Hematopoietic multipotent progenitor cell treated with erythropoietin and hydrocortisone succinate and interleukin-3 and kit ligand, for 15 days (in vitro differentiated cells): ENCODE data around the gene PDLIM1.
A peak's percentile ranks its signal among the peaks of the same experiment; 100 is the strongest.

Experiments
- DNase-seq: peaks from one replicate; pipeline ENCODE4 v3.0.0-alpha.2; 2015; ENCODE audit warnings: low spot score

Gene PDLIM1

DNA sequence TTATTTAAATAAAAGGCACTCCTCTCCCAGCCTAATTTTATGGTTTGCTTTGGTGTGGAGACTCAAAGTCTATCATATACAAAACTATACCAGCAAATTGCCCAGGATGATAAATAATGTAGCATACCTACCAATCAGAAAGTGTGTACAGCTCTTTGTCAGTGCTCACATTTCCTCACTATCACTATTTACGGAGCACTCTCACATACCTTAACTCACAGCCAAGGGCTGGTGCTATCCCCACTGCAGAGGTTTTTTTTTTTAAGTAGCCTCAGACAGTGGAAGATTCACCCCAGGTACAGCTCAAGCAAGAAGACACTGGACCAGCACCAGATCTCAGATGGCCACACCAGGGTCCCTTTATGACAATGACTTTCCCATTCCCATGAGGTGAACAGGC, 2.5 kb downstream of the PDLIM1 start:
- DNase-seq = no peak

DNA sequence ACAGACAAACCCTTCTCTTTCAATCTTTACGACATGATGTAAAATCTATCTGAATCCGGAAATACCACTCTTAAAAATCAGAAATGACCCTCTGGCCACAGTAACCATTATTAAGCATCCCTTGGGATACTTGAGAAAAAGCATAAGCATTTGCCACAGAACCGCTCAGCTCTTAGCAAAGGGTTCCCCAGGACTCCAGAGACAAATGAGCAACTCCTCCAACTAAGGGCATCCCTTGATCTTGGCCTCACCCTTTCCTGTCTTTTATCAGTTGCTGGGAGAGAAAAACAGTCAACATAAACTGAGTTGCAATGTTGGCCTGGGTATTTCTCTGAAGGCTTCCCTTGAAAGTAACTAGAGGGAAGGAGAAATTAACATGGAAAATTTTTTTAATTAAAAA, 3.5 kb downstream of the PDLIM1 start:
- no peak for DNase-seq

DNA sequence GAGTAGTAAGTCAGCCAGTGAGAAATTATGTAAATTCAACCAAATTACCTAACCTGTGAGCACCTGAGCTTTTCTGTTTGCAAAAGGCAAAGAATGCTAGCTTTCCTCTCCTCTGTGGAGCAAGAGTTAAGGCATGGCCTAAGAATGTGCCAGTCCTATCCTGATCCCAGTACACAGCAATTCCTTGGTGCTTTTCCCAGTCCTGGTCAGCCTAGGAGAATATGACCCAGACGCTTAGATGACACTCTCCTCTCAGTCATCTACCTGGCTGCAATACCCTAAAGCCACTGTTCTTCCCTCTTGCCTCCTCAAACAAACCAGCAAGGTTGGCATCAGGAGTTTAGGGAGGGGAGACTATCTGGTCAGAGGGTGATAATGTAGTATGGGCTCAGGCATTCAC, 4.1 kb downstream of the PDLIM1 start:
- no peak for DNase-seq

DNA sequence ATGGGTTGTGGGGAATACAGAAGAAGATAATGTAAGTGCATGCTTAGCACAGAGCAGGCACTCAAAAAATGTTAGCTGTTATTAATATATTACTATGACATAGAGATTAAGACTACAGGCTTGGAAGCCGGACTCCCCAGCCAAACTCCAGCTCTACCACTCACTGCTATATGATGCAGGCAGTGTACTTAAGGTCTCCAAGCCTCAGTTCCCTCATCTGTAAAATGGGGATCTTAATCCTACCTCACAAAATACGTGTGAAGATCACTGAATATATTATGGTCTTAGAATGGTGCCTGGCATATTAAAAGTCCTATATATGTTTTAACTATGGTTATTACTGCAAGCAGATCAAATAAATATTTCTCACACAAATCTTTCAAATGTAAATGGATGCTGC, 5.2 kb downstream of the PDLIM1 start:
- no peak for DNase-seq

DNA sequence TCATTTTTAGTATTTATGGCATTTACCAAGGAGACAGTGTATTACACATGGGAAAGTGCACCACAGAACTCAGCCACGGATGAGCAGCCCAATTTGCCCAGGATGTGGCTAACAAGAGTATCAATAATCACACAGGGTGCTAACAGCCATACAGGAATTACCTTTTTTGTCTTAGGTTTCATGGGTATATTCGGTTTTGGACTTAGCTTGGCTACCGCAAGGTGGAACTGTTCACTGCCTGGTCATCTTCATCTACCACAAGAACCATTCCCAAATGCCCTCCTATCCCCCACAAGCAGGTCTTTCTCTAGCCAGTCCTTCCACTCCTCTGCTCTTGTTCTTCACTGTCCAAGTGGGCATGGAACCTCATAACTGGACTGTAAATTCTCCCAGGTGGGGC, 6.0 kb downstream of the PDLIM1 start:
- DNase-seq = no peak

DNA sequence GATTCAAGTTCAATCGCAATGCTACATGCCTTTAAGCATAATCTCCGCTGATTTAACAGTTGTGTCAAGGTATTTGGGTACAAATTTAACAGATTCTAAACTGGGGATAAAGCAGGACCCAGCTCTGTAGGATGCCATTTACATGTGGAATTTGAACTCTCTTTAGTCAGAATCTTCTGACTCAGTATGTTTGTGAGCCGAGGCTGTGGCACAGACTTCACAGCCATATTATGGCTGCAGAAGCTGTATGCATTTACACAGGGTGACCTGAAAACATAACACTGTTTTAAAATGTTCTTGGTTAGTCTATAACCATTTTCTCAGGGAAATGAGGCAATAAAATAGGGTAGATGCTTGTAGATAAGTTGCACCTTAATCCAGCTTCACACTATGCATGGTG, 8.7 kb downstream of the PDLIM1 start:
- DNase-seq = no peak

DNA sequence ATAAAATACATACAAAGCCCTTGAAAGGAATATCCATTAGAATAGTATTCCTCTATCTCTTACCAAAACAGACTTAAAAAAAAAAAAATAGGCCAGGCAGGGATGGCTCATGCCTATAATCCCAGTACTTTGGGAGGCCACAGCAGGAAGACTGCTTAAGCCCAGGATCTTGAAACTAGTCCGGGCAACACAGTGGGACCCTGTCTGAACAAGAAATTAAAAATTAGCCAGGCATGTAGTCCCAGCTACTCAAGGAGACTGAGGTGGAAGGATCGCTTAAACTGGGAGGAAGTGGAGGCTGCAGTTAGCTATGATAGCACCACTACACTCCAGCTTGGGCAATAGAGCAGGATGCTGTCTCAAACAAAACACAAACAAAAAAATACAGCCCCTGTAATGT, 9.6 kb downstream of the PDLIM1 start:
- no peak for DNase-seq

DNA sequence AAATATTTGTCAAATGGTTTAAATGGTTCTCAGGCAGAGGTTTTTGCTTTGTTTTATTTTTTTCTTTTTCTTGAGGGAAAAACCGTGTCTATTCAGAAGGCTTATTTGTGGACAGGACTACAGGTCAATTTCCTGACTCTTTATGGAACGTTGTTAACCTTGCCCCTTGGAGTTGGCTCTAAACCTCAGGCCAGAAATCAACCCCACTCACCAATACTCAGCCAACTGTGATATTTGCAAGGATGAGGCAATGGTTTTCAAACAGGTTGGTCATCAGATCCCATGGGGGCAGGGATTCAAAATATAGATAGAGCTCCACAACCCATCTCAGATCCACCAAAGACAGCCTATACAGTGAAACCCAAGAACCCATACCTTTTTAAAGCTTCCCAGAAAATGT, 10.2 kb downstream of the PDLIM1 start:
- DNase-seq = no peak

DNA sequence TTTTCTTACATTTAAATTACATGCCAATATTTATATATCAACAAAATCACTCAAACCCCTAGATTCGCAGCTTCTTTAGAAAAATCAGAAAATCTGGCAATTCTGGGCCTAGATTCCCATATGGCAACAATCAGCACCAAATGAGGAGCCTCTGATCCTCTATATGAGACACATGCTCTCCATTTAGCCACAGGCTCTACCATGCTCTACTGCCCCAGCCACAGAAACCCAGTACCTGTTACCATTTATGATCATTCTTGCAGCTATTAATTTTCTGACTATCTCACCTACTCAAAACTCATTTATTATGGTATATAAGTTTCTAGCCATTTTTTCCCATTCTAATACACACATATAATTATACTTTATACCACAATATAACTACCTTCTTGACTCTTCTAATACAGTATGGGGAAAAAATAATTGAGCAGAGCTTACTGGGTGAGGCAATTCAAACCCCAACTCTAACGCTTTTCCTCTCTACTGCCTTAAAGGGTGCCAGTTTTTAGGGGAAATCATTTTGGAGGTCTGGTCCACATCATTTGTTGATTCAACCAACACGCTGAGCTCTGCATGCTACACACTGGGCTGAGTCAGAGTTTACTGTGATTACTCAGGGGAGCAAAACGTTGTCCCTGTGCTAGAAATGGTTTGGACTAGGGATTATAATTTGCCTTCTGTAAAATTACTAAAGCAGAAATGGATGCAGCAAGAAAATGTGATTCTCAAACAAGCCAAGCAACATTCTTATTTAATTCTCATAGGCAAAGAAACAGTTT, 11.6 kb downstream of the PDLIM1 start:
- DNase-seq = no peak

DNA sequence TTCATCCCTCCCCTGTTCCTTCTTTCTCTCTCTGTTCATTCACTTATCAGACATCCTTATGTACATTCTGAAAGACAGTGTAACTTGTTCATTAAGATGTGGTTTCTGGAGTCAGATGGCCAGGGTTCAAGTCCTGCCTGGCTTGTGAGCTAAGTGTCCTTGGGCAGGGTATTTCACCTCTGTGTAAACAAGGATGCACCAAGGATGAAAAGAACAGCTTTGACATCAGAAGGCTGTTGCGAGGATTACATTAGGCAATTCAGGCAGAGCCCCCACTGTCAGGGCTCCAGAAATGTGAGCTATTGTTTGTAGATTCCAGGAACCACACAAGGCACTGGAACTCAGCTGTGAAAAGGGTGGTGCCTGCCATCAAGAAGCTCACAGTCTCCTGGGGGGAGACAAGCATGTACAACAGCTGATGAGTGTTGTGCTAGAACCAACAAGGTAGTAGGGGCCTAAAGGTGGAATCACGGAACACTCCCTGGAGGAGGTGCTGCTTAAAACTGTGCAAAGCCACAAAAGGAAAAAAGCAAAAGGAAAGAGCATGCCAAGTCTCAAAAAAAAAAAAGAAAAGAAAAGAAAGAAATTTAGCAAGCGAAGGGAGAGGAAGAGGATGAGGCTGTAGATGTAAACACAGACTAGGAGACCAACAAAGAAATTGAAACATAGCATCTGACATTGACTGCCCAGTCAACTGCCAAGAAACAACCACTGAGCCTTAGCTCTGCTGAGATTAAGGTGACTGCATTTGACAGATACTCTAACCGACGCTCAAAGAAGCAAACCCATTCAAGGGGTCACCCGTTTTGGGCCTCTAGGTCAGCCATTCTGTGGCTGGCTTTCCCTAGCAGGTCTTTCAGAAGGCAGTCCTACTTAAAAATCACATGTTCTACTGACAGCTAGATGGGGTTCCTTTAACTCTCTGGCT, 12.5 kb downstream of the PDLIM1 start:
- no peak for DNase-seq

DNA sequence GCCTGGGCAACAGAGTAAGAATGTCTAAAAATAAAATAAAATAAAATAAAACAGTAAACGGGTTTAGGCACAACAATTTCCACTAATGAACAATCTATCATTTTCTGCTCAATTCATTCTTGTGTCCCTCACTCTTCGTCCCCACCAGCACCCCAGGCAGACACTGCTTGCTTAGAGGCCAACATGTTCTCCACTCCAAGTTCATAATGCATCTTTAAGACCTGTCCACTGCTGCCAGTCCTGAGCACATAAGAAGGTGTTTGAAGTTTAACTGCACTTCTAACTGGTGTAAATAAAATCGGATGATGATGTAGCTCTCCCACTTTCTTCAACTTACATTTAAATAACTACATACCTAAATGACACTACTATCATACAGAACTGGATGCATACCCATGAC, 13.2 kb downstream of the PDLIM1 start:
- DNase-seq = no peak

DNA sequence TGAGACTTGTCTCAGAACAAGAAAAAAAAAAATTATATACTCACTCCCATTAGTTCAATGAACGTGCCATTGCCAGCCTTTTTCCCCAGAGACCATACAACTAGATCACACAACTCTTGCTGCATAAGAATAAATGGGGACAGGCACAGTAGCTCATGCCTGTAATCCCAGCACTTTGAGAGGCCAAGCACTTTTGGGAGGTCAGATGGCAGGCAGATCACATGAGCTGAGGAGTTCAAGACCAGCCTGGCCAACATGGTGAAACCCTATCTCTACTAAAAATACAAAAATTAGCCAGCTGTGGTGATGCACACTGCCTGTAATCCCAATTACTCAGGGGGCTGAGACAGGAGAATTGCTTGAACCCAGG, 13.6 kb downstream of the PDLIM1 start:
- no peak for DNase-seq

DNA sequence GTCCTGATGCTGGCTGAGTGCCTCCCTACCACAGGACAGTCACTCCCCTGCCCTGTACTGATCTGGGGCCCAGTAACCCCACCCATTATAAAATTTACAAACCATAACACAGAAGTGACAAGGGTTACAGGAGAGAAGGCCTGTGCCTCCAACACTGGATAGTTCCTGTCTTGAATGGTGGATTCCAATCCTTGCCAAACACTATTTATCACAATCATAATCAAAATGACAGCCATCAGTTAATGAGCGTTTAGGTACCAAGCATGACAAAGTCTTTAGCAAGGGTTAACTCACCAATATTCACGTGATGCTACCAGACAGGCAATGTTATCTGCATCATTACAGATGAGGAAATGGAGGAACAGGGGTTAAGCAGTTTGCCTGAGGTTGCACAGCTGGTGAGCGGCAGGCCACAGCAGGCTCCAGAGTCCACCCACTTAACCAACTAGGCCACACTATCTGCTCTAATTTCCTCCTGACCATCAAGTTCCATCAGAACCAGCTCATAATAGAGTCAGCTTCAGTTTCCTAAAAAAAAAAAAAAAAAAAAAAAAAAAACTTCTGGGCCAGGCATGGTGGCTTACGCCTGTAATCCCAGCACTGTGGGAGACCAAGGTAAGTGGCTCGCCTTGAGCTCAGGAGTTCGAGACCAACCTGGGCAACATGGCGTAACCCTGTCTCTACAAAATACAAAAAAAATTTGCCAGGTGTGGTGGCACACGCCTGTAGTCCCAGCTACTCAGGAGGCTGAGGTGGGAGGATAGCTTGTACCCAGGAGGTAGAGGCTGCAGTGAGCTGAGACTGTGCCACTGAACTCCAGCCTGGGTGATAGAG, 14.2 kb downstream of the PDLIM1 start:
- DNase-seq = no peak

DNA sequence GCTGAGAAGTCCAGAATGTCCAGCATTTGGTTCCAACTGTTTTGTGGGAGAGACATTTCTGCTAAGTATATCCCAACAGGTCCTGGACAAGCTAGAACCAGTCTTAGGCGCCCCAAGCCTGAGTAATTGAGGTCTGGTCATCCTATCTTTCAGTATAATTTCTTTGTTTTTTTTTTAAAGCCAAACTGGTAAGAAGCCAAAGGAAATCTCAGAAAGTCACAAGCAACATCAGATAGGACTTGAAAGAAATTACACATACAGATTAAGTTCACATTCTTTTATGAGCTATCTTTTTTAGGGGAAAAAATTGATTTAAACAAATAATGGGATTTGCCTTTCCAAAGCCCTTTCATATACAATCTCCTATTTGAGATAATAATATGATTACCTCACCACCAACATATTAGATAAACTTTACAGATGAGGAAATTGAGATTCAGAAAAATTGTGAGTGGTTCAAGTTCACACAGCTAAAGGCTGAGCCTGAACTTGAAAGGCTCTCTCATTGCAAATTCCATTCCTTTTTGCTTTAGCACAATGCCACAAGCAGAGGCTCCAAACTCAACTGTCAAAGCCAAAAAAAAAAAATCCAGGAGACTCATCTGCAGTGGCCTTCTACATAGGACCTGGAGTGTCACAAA, 15.0 kb downstream of the PDLIM1 start:
- no peak for DNase-seq

DNA sequence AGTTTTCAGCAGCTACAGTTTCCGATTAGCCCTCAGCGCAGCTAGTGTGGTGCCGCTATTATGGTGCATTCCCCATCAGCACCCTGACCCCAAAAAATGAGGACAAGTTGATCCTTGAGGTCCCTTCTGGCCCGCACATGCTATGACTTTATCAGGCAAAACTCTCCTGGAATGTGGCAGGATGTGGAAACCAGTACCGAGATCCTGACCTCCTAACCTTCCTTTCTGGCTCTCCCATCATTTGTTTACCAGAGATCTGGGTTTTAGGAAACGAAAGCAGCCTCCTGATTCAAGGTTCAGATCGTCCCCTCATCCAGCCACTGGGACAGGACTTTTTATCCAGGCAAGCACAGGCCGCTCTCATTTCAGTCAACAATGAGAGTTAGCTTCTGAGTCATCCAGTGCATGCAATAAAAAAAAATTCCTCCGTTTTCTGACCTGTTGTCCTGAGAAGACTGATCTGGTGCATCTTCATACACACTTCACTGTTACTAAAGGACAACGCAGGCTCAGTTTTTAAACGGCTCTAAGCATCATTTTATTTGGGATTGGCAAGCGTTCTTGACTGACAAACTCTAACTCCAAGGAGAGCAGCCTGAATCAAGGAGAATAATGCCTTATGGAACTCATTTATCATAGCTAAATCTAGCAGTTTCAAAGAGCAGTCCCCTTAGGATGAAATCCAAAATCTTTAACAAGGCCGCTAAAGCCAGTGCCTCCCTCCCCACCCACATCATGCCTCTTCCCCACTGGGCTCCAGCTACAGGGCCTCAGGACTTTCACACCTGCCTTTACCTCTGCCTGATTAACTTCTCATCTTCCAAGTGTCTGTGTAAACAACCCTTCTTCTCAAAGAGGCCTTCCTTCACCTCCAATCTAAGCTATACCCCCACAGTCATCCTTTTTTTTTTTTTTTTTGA, 17.1 kb downstream of the PDLIM1 start:
- no peak for DNase-seq

DNA sequence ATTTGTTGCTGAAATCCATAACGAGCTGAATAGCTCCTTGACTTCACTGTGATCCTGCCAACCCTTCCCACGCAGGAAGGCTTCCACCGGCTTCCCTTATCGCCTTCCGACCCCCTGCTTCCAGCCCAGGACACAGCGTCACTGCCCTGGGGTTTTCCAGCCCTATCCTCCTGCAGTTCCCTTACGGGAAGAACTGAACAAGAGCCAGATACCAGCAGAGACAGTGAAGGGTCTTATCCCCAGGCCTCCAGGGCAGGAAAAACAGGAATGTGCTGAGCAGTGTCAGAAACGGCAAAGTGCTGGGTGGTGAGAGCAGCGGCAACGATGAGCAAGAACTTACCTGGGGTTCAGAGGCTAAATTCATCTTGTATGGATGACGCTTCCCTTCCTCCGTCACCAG, 22.4 kb downstream of the PDLIM1 start:
- no peak for DNase-seq

DNA sequence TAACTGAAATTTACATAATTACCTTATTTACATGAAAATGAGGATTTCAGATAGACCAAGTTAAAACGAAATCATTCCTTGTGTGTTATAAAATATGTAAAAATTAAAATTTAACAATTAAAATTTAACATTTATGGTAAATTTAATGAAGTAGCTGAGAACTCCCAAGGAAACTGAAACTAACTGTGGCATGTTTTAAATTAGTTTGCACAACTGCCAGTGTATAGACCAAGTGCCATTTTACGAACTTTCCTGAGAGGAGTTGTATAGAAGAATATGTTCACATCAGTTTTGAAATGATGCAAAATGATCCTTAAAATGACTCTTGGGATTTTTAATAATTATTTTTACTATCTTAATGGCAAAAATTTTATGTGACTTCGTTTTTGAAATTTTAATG, 23.6 kb downstream of the PDLIM1 start:
- no peak for DNase-seq

DNA sequence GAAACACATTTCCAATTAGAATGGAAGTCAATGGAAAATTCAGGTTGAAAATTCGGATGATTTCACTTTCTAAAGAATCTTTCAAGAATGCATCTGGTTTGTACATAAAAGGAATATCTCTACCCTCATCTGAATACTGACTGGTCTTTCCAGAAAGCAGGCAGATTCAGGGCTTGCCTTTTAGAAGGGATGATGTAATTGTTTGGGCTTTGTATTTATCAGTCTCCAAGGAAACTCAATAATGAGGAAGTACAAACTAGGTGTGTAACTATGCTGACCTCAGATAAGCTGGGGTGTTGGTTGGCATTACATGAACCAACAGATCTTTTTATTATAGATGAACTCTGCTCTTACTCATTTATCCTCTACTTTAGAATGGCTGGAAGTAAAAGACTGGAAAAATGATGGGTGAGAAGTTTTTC, 24.1 kb downstream of the PDLIM1 start:
- peak; percentile 10 for DNase-seq

DNA sequence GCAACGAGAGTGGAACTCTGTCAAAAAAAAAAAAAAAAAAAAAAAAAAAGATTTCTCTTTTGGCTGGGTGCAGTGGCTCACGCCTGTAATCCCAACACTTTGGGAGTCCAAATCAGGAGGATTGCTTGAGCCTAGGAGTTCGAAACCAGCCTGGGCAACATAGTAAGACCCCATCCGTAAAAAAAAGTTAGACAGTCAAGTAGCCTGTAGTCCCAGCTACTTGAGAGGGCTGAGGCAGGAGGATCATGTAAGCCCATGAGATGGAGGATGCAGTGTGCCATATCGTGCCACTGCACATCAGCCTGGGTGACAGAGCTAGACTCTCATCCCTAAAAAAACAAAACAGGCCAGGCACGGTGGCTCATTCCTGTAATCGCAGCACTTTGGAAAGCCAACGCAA, 25.2 kb downstream of the PDLIM1 start:
- DNase-seq = no peak

DNA sequence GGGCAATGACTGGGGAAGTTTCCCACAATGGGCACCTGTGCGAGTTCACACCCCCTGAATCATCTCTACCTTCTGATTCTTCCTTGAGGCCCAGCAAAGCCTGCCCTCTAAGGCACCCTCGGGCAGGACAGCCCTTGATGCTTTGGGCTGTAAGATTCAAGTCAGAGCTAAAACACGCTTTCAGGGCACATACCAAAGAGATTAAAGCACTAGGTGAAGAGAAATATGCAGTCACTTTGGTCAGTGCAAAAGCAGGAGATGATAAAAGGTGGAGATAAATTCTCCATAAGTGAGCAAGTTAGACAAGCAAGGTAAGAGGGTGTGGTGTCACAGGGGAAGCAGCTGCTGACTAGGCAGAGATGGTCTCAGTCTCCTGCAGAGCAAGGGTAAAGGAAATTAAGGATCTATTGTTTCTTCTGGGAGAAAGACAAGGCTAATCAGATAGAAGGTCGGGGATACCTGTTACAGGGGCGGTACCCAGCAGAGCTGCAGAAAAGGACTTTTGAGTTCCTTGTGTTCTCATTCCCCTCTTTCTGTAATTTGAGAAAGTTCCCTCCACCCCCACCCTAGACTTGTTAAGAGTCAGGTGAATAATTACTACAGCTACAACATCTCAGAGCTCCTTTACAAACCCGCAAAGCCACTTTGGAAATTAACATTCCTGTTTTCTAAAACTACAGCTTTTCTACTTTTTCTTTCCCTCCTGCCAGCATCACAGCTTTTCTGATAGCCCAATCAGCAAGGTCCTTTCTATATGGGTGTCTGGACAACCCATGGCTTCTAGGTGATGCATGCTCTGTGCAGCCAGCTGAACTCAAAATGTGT, 26.4 kb downstream of the PDLIM1 start:
- DNase-seq = no peak
